A549 (cell line): ENCODE results near the gene UBL7. TPM values are rescaled to one million over a fixed set of nuclear protein-coding genes. Genes with fewer than 3 reads are reported as not detected.

Experiments used
- ATAC-seq, 2 experiments: fragments of 200-7000 bp in 1 of 2; fragments of >200 bp in 1 of 2; cut with Nextera tagmentation in 1 of 2; cut with Tn5 transposase in 1 of 2; 3 replicates each; pipeline versions ENCODE4 v1.8.0 to v1.9.1; 2018 to 2020; ENCODE audit warnings: mild to moderate bottlenecking in 1 of 2, moderate library complexity in 1 of 2
- CTCF ChIA-PET: fragments of 300-600 bp; sonication (Branson Sonifier 250); formaldehyde crosslinking; extraction: SDS; loops from one replicate; lab custom pipeline; 2021; ENCODE audit warnings: antibody characterized with exemption, inconsistent platforms; lab: Yijun Ruan, JAX
- POLR2A ChIA-PET: fragments of 350-600 bp; formaldehyde crosslinking; extraction: SDS; loops from one replicate; lab custom pipeline; 2021; ENCODE audit warnings: antibody characterized with exemption, inconsistent platforms; lab: Yijun Ruan, JAX
- DNase-seq, 2 experiments: peaks; one replicate each; pipeline versions ENCODE4 v3.0.0 to v3.0.0-alpha.2; 2011 to 2016; ENCODE audit warnings: low read depth in 1 of 2, low spot score in 1 of 2
- FAIRE-seq: peaks from 2 replicates; lab custom pipeline; 2011; peaks lifted over from hg19 to GRCh38; lab: Jason Lieb, UNC
- H3K27ac ChIP-seq, 2 experiments: fragments of >200 bp; sonication (Bioruptor Twin); formaldehyde crosslinking; 3 replicates each; pipeline ENCODE4 v1.5.1; 2016 to 2017
- H3K4me1 ChIP-seq: fragments of >200 bp; sonication (Bioruptor Twin); formaldehyde crosslinking; 3 replicates; pipeline ENCODE4 v1.6.1; 2016
- H3K4me2 ChIP-seq: fragments of >200 bp; sonication (Bioruptor Twin); formaldehyde crosslinking; 3 replicates; pipeline ENCODE4 v1.6.1; 2016
- H3K4me3 ChIP-seq: fragments of >200 bp; sonication (Bioruptor Twin); formaldehyde crosslinking; 3 replicates; pipeline ENCODE4 v1.5.1; 2016
- H3K9me3 ChIP-seq: fragments of >200 bp; sonication (Bioruptor Twin); formaldehyde crosslinking; 3 replicates; pipeline ENCODE4 v1.6.1; 2016
- ATOH8 ChIP-seq: fragments of 250-450 bp; sonication (Bioruptor Pico); IDR thresholded peaks from 2 replicates; pipeline ENCODE4 v1.5.0; 2020; ENCODE audit warnings: low read depth, mild to moderate bottlenecking, moderate library complexity
- BHLHE40 ChIP-seq: IDR thresholded peaks from 2 replicates; pipeline ENCODE4 v1.6.1; 2012; ENCODE audit warnings: low read depth, low read length, inconsistent platforms
- CBX2 ChIP-seq: fragments of 200-600 bp; sonication (generic); IDR thresholded peaks from 2 replicates; pipeline ENCODE4 v1.6.1; 2016; ENCODE audit warnings: low read depth, mild to moderate bottlenecking, borderline replicate concordance
- E2F6 ChIP-seq: IDR thresholded peaks from 2 replicates; pipeline ENCODE4 v1.6.1; 2012; ENCODE audit warnings: low read depth, borderline replicate concordance
- EHF ChIP-seq: fragments of 250-450 bp; sonication (Bioruptor Pico); IDR thresholded peaks from 2 replicates; pipeline ENCODE4 v1.5.0; 2020; ENCODE audit warnings: mild to moderate bottlenecking
- ELK1 ChIP-seq: fragments of 150-350 bp; IDR thresholded peaks from 2 replicates; pipeline ENCODE4 v1.6.1; 2014; ENCODE audit warnings: low read depth, mild to moderate bottlenecking, low read length
- FOSL2 ChIP-seq, 2 experiments: fragments of 450-650 bp in 1 of 2; fragments of >200 bp in 1 of 2; sonication (Bioruptor Twin) in 1 of 2; formaldehyde crosslinking; IDR thresholded peaks; 2 replicates each; pipeline versions ENCODE4 v1.5.0 to v1.6.1; 2016 to 2020; ENCODE audit warnings: mild to moderate bottlenecking in 1 of 2, moderate library complexity in 1 of 2
- FOXS1 ChIP-seq: fragments of 250-450 bp; sonication (Bioruptor Pico); IDR thresholded peaks from 2 replicates; pipeline ENCODE4 v1.5.0; 2020; ENCODE audit warnings: mild to moderate bottlenecking, moderate library complexity
- HDAC2 ChIP-seq: fragments of 200-600 bp; sonication (generic); IDR thresholded peaks from 2 replicates; pipeline ENCODE4 v1.6.1; 2016
- HMGXB4 ChIP-seq: fragments of 250-450 bp; sonication (Bioruptor Pico); IDR thresholded peaks from 2 replicates; pipeline ENCODE4 v1.5.0; 2021; ENCODE audit warnings: mild to moderate bottlenecking, moderate library complexity, borderline replicate concordance
- HOXB5 ChIP-seq: fragments of 250-450 bp; sonication (Bioruptor Pico); IDR thresholded peaks from 2 replicates; pipeline ENCODE4 v1.5.0; 2020; ENCODE audit warnings: mild to moderate bottlenecking, moderate library complexity
- KDM1A ChIP-seq: fragments of 200-600 bp; sonication (generic); IDR thresholded peaks from 2 replicates; pipeline ENCODE4 v1.6.1; 2016; ENCODE audit warnings: low read depth, mild to moderate bottlenecking
- MAX ChIP-seq: IDR thresholded peaks from 2 replicates; pipeline ENCODE4 v1.6.1; 2012
- MAZ ChIP-seq: fragments of 150-350 bp; IDR thresholded peaks from 2 replicates; pipeline ENCODE4 v1.6.1; 2014; ENCODE audit warnings: antibody characterized with exemption, low read depth, low read length, borderline replicate concordance
- MYC ChIP-seq: IDR thresholded peaks from 2 replicates; pipeline ENCODE4 v1.6.1; 2012; ENCODE audit warnings: mild to moderate bottlenecking, inconsistent platforms, low read length, improper control_type of control experiment, borderline replicate concordance
- NPAS2 ChIP-seq: fragments of 250-450 bp; sonication (Bioruptor Pico); IDR thresholded peaks from 2 replicates; pipeline ENCODE4 v1.8.0; 2022; ENCODE audit warnings: mild to moderate bottlenecking, moderate library complexity, borderline replicate concordance
- PBX3 ChIP-seq: IDR thresholded peaks from 2 replicates; pipeline ENCODE4 v1.6.1; 2012
- POLR2A ChIP-seq: IDR thresholded peaks from 2 replicates; pipeline ENCODE4 v1.6.1; 2012; ENCODE audit warnings: mild to moderate bottlenecking, low read length
- RAD21 ChIP-seq, 2 experiments: fragments of >200 bp in 1 of 2; sonication (Bioruptor Twin) in 1 of 2; formaldehyde crosslinking in 1 of 2; IDR thresholded peaks in 1 of 2; conservative IDR thresholded peaks in 1 of 2; 2 replicates in 1 of 2; 3 replicates in 1 of 2; pipeline ENCODE4 v1.6.1; 2012 to 2018; ENCODE audit warnings: inconsistent platforms in 1 of 2
- RARB ChIP-seq: fragments of 250-450 bp; sonication (Bioruptor Pico); IDR thresholded peaks from 2 replicates; pipeline ENCODE4 v1.8.0; 2021; ENCODE audit warnings: mild to moderate bottlenecking, moderate library complexity
- RFX5 ChIP-seq: fragments of 450-650 bp; IDR thresholded peaks from 2 replicates; pipeline ENCODE4 v1.7.1; 2014; ENCODE audit warnings: antibody characterized with exemption, mild to moderate bottlenecking, moderate library complexity
- RNF2 ChIP-seq: fragments of 200-600 bp; sonication (generic); IDR thresholded peaks from 2 replicates; pipeline ENCODE4 v1.6.1; 2016; ENCODE audit warnings: low read depth, mild to moderate bottlenecking, antibody characterized with exemption, moderate library complexity, borderline replicate concordance
- SMC3 ChIP-seq: fragments of >200 bp; sonication (Bioruptor Twin); formaldehyde crosslinking; IDR thresholded peaks from 3 replicates; pipeline ENCODE4 v1.6.1; 2018; ENCODE audit warnings: inconsistent platforms
- WGBS: methylation state at CpG from one replicate; pipeline ENCODE4 v1.1.6; 2017; ENCODE audit errors: missing lambda C conversion rate; 5-methylcytosine and 5-hydroxymethylcytosine counted together
- polyA plus RNA-seq, 4 experiments: library from polyadenylated mRNA; depleted of rRNA in 3 of 4; stranded (reverse); fragments of >200 nt; fragmentation: RNase III in 1 of 4; extraction: RNeasy Plus Mini Kit Qiagen cat#74134 plus additional on column Dnase treatment in 1 of 4; gene quantifications; 2 replicates in 3 of 4; 3 replicates in 1 of 4; pipeline ENCODE4 v1.2.3, GENCODE V29; 2011 to 2017

UBL7 gene
- polyA plus RNA-seq, 2 of the 4 experiments (the other 2 are of a cell fraction), result 32.6 to 48.5 TPM

GRCh38 chr15:74410502-74410901 lies 50.5 kb downstream of the UBL7 start (continued):
- no peak for TF ChIP-seq PBX3
- no peak for TF ChIP-seq RARB
- no peak for TF ChIP-seq POLR2A
- TF ChIP-seq CBX2, result no peak
- TF ChIP-seq, all 56 proteins: peak for 0

- H3K27ac ChIP-seq, result no peak overlapping the region
- no peak overlapping the region for H3K4me3 ChIP-seq
- TF ChIP-seq RFX5 (no peak), FOSL2 (IDR thresholded peaks at IDR 0.05) (no peak), FOSL2 (CRISPR knock-in tag; IDR thresholded peaks at IDR 0.05) (no peak), RAD21 (conservative IDR thresholded peaks at IDR 0.05 in 1 of 2, IDR thresholded peaks at IDR 0.05 in 1 of 2) (no peak), KDM1A (no peak), NPAS2 (no peak), HMGXB4 (CRISPR knock-in tag) (no peak), RNF2 (no peak), E2F6 (no peak), MAZ (no peak), HDAC2 (no peak)
- ATAC-seq (no peak), FAIRE-seq (no peak), DNase-seq (no peak)
- H3K4me2 ChIP-seq, result no peak overlapping the region
- ChIA-PET CTCF (interaction anchor here (1.2 to 2.5 kb wide), 3 partner anchors 8 to 30 kb away, joined by 4 to 16 read pairs (median 4); no protein-coding TSS in a partner anchor), POLR2A (no interaction called here)
- WGBS, result 80% methylated on average over 4 of the region's 7 CpGs
- peaks cover 8% of the 10 kb centered on the region; the same call in 1 of the 3 replicates for H3K4me1 ChIP-seq
- no peaks in the 10 kb centered on the region for H3K9me3 ChIP-seq
Measured at GRCh38 chr15:74409225-74409624, 51.7 kb downstream of the UBL7 start.

- Histone ChIP-seq H3K4me2 (no peak overlapping the region), H3K27ac (no peak overlapping the region), H3K9me3 (no peaks in the 10 kb centered on the region), H3K4me3 (no peak overlapping the region), H3K4me1 (peaks cover 8% of the 10 kb centered on the region; the same call in 1 of the 3 replicates)
- CTCF ChIA-PET, result interaction anchor here (2.5 to 6.8 kb wide), 2 partner anchors 27 to 30 kb away, joined by 16 to 33 read pairs; no protein-coding TSS in a partner anchor
- POLR2A ChIA-PET, result no interaction called here
- TF ChIP-seq MYC, result no peak
- TF ChIP-seq ELK1, result no peak
- TF ChIP-seq HMGXB4 (CRISPR knock-in tag), result no peak
- TF ChIP-seq ATOH8 (CRISPR knock-in tag), result no peak
- TF ChIP-seq HOXB5 (CRISPR knock-in tag), result no peak
- TF ChIP-seq BHLHE40, result no peak
- TF ChIP-seq EHF (CRISPR knock-in tag), result no peak
- TF ChIP-seq SMC3, result no peak
- no peak for TF ChIP-seq MAX
- no peak for TF ChIP-seq FOXS1
- ATAC-seq, result no peak
- WGBS, result 86% methylated on average over 3 of the region's 7 CpGs
- no peak for DNase-seq
- FAIRE-seq, result no peak
Measured at GRCh38 chr15:74408815-74409214, 52.1 kb downstream of the UBL7 start.
